GM12875 (cell line): ENCODE measurements around the gene ATP1B3.

Experiments used
- H3K4me3 ChIP-seq: one replicate; pipeline ENCODE4 v1.5.1; 2011; ENCODE audit warnings: low read depth, low read length, control low read depth
- TF ChIP-seq, protein P1 (sequence below): IDR thresholded peaks from 2 replicates; pipeline ENCODE4 v1.5.1; 2011; ENCODE audit warnings: low read depth, mild to moderate bottlenecking, control low read depth, inconsistent platforms, low read length, moderate library complexity, borderline replicate concordance; ENCODE audit not compliant: insufficient read depth

ATP1B3 gene

DNA sequence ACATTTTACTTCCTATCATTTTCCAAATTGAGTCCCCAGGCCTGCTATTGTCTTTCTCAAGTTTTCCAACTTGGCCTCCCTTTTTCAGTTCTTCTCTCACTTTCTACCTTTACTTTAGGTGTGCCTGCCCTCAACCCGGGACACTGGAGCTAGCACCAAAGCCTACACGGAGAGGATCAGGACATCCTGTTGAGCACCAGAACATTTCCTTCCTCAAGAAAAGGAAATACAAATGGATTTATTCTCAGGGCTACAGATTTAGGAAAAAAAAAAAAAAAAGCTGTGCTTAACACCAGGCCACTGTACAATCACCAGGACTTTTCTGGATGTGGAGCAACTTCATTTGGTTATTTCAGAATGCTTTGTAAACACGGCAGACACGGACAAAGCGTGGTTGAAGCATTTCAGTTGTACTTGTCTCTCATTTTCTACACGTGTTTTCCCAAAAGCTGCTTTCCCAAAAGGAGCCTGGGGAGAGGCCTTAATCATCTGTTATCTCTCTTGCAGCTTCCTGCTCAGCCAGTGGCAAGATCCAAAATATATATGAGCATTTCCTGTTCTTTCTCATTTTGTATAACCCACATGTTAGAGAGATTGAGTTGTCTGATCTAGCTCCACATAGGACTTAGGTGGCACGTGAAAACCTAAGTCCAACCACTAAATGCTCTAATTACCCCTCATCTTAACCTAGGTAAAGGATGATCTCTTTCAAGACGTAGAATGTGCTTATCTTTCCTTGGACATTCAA lies 15.5 kb upstream of the ATP1B3 start:
- TF ChIP-seq, protein P1, sequence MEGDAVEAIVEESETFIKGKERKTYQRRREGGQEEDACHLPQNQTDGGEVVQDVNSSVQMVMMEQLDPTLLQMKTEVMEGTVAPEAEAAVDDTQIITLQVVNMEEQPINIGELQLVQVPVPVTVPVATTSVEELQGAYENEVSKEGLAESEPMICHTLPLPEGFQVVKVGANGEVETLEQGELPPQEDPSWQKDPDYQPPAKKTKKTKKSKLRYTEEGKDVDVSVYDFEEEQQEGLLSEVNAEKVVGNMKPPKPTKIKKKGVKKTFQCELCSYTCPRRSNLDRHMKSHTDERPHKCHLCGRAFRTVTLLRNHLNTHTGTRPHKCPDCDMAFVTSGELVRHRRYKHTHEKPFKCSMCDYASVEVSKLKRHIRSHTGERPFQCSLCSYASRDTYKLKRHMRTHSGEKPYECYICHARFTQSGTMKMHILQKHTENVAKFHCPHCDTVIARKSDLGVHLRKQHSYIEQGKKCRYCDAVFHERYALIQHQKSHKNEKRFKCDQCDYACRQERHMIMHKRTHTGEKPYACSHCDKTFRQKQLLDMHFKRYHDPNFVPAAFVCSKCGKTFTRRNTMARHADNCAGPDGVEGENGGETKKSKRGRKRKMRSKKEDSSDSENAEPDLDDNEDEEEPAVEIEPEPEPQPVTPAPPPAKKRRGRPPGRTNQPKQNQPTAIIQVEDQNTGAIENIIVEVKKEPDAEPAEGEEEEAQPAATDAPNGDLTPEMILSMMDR, result no peak
- H3K4me3 ChIP-seq, result no peak overlapping the region

DNA sequence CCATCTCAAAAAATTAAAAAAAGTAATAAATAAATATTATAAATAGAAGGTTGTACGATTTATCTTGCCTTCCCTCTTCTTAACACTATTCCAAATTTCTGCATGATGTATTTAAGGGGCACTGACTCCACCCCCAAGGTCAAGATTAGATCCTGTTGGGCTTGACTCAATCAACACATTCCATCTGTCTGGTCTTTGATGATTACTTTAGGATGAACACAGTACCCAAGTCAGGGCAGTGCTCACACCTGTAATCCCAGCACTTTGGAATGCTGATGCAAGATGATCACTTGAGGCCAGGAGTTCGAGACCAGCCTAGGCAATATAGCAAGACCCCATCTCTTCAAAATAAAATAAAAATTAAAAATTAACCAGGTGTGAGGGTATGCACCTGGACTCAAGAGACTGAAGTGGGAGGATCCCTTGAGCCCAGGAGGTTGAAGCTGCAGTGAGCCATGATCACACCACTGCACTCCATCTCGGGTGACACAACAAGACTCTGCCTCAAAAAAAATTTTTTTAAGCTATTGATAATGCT lies 14.1 kb upstream of the ATP1B3 start:
- H3K4me3 ChIP-seq, result no peak overlapping the region
- TF ChIP-seq, protein P1, result no peak

DNA sequence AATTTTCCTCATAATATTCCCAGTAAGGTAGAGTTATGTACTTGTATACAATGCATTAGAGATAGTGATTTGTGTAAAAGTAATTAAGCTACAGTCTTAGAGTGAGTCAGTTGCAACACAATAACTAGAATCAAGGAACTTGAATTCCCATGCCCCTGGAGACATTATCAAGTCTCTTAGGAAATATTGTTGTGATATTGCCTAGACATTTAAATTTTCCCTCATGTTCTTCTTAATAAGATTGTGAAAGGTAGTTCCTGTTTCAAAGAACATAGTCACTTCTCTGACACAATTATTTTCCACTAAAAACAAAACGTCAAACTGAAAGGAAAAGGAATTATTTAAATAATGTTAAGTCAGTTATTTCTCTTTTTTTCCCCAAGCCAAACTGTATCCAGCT lies 13.0 kb upstream of the ATP1B3 start:
- TF ChIP-seq, protein P1, result no peak
- H3K4me3 ChIP-seq, result no peak overlapping the region

DNA sequence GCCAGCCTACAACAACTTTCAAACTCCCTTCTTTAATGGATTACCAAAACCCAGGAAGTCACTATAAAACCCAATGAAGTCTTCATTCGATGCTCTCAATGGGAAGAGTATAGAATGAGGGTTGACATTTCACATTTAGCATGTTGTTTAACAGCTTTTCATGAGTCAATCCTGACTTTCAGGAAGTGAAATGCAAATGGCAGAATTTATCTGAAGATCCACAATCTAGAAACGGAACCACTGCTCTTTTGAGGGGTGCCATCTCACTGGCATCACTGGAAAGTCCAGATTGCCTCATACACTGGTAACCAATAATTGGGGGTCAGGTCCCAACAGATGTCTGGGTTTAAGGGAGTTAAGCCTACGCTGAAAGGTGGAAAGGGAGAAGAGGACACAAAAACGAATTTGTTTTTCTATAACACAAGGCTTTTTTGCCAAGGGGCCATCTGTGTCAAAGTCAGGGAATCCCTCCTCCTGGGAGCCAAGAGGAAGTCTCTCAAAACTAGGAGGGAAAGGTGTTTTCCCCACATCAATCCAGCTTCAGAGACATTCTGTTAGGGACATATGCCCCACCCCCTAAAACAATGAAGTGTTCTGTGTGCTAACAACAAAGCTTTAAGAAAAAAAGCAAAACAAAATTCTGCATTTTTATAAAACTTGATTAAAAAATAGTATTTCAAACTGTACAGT lies 12.0 kb upstream of the ATP1B3 start:
- TF ChIP-seq, protein P1, result no peak
- H3K4me3 ChIP-seq, result no peak overlapping the region

DNA sequence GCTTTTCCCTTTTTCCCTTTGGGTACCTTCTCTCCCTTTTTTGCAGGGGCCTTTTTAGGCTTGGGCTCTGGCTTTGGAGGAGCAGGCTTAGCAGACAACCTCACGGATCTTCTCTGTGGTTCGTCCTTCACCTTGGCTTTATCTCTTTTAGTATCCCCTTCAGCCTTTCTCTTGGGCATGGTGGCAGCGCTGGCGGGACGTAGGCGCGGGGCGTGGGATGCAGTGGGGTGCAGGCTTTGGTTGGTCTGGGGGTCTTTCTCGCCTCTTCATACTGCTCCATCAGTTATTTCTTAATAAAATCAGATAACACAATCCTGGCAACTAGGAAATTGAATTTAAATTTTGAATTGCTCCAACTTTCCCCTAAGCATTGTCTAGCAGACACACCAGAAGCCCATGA lies 11.3 kb upstream of the ATP1B3 start:
- TF ChIP-seq, protein P1, result no peak
- H3K4me3 ChIP-seq, result no peak overlapping the region

DNA sequence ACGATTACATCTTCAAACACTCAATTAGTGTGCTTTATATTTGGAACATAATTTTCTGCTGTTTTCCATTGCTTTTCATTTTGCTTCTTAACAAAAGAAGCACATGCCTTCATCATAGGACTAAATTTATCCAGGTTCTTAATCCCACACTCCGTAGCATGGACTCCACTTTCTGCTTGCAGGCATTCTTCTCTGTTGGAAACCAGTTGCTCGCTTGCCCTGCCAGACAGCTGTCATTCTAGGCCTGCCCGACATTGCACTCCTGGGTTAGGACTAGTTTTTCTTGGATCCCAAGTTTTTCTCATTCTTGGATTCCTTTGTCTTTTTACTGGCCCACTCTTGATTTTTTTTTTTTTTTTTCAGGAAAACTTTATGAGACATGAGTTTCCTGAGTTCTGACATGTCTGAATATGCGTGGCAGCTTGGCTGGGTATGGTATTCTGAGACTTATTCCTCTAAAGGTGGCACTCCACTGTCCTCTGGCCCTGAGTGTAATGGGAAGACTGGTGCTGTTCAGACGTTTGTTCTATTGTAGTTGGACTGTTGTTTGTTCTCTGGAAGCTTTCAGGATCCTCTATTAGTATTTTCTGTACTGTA lies 6.3 kb upstream of the ATP1B3 start:
- TF ChIP-seq, protein P1, result no peak
- H3K4me3 ChIP-seq, result no peak overlapping the region
